GM12801 (cell line): Measurements from ENCODE around the gene UST.

Experiments
- TF ChIP-seq, protein P1 (sequence below): IDR thresholded peaks from one replicate; pipeline ENCODE4 v1.5.1; 2011; ENCODE audit warnings: control low read depth; ENCODE audit not compliant: insufficient read length; ENCODE audit errors: extremely low read depth

UST gene

DNA sequence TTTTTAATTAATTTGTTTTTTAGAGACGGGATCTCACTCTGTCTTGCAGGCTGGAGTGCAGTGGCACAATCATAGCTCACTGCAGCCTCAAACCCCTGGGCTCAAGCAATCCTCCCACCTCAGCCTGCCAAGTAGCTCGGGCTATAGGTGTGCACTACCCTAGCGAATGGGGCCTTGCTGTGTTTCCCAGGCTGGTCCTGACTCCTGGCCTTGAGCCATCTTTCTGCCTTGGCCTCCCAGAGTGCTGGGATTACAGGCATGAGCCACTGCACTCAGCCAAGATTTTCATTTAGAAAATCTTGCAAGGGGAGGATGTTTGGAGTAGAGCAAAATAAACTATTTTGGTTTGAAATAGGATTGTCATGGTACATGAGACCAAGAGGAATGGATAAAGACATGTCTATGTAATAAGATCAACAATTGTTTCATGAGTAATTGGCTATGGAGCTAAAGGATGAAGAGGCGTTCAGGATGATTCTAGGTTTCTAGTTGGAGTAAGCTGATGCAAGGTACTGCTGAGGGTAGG is 237.8 kb downstream of the UST start:
- TF ChIP-seq, protein P1, sequence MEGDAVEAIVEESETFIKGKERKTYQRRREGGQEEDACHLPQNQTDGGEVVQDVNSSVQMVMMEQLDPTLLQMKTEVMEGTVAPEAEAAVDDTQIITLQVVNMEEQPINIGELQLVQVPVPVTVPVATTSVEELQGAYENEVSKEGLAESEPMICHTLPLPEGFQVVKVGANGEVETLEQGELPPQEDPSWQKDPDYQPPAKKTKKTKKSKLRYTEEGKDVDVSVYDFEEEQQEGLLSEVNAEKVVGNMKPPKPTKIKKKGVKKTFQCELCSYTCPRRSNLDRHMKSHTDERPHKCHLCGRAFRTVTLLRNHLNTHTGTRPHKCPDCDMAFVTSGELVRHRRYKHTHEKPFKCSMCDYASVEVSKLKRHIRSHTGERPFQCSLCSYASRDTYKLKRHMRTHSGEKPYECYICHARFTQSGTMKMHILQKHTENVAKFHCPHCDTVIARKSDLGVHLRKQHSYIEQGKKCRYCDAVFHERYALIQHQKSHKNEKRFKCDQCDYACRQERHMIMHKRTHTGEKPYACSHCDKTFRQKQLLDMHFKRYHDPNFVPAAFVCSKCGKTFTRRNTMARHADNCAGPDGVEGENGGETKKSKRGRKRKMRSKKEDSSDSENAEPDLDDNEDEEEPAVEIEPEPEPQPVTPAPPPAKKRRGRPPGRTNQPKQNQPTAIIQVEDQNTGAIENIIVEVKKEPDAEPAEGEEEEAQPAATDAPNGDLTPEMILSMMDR = no peak

DNA sequence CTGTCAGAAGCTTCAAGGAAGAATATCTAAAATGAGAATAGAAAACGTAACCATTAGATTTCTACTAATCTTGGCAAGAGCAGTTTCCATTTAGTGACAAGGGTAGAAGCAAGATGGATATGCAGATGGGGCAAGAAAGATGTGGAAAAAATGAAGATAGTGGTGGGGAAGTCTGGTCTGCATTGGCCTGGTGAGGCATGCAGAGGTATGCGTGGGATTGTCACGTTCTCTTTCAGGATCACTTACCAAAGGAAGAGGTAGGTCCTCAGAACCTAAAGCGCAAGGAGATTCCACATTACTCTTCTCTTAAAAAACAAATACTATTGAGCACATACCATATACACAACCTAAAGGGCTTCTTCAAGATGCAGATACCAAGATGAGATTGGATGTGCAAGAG is 238.7 kb downstream of the UST start:
- TF ChIP-seq, protein P1 = no peak

DNA sequence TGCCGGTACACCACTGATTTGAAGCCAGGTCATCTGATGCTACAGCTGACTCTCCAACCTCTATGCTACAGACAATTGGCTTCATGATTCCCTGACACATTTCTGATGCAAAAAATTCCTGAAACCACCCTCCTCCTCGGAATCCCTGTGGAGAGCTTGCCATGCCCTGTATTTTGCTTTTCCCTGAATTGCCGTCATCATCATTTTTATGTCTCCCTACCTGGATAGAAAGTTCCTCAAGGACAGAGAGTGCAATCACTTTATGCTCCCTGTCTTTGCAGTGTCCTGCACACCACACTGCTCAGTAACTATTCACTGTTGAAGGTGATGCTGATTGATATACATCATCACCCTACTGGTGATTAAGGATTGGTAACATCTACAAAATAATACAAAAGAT is 239.8 kb downstream of the UST start:
- TF ChIP-seq, protein P1 = no peak

DNA sequence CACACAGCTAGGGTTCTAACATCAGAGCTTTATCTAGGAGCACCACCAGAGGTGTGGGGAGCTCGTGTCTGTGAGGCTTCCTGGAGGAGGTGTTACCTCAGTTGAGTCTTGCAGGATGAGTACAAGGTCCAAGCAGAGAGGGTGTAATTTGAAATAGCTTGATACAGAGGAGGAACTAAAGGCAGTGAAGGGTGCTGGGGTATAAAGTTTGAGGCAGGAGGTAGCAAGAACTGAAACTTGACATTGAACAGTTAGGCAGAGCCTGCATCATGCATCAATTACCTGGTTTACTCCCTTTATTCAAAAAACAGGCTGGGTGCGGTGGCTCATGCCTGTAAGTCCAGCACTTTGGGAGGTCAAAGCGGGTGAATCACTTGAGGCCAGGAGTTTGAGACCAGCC is 241.2 kb downstream of the UST start:
- TF ChIP-seq, protein P1 = no peak

DNA sequence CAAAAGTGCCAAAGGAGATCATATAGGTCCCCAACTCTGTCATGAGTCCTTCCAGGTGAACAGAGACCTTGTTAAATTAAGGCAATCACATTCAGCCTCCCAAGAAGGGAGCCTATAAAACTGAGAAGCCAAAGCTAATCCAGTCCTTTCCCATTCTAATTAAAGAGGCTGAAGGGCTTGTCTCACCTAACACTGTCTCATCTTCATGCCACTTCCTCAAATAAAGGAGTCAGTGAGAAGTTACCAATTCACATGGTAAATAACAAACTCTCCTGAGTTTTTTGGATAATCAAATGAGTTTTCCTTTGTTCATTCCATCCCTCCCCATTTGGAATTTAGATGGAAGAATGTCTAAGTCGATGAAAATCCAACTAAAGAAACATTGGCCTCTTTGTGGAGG is 242.8 kb downstream of the UST start:
- TF ChIP-seq, protein P1 = no peak

DNA sequence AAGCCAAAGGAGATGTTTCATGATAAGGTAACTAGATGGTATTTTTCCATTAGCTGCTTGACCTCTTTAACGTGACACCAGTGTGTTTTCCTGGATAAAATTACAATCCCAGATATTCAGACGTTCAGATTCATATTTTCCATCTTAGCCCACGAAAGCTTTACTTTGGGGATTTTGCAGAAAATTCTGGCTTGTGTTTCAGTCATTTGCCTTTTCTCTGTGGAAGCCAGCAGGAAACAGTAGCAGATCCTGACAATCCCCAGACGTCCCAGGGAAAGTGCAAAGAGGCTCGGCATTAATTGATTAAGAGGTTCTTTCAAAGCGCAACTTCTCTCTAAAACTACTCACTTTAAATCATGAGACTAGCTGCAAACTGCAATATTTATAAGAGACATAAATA is 243.6 kb downstream of the UST start:
- TF ChIP-seq, protein P1 = no peak

DNA sequence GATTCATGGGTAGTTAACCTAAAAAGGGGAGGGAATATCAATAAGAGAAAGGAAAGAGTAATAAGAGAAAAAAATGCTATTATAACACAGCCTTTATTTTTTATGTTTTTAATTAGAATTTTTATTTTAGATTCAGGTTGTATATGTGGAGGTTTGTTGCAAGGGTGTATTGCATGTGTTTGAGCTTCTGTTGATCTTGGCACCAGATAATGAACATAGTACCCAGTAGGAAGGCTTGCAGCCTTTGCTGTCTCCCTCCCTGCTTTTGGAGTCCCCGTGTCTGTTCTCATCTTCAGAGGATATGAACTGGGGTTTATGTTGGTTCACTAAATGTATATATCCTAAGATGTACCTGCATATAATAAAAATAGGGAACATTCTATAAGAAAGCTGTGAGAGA is 250.0 kb downstream of the UST start:
- TF ChIP-seq, protein P1 = no peak

DNA sequence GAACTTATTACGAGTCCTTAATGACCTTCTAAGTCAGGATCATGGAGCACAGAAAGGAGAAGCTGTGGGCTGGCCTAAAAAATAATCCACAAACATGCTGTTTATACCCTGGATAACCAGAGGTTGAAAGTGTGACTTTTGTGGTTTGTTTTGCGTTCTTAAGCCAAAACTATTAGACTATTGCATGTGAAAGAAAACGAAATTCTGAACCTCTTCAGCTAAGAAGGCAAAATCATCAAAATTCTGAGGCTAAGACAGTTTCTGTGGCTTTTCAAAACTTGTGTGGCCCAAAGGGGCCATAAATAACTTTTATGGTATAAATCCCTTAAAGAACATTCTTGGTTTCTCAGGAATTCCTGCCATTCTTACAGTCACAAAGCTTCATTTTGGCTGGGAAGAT is 251.0 kb downstream of the UST start:
- TF ChIP-seq, protein P1 = no peak
